Measurements from ENCODE around the gene GLB1L. TPM values are rescaled to one million over a fixed set of nuclear protein-coding genes. Genes with fewer than 3 reads are reported as not detected.

Gene GLB1L
- total and polyA plus RNA-seq, 2 experiments from 2014 or later = 6.6 to 9.6 TPM

DNA sequence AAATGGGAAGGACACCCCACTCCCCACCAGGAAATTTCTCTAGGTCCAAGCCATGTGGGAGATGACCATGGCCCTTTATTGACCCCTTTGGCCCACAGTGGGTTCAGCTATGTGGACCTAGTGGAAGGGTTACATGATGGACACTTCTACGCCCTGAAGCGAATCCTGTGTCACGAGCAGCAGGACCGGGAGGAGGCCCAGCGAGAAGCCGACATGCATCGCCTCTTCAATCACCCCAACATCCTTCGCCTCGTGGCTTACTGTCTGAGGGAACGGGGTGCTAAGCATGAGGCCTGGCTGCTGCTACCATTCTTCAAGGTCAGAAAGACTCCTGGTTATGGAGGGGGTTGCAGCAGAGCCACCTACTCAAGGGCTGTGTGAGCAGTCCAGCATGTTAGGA lies 1.3 kb upstream of the GLB1L start:
- no peak for TF ChIP-seq EZH2phosphoT487 (IDR thresholded peaks at IDR 0.05; ENCODE audit: low read depth, severe bottlenecking, unreplicated experiment)
- TF ChIP-seq, protein P1, sequence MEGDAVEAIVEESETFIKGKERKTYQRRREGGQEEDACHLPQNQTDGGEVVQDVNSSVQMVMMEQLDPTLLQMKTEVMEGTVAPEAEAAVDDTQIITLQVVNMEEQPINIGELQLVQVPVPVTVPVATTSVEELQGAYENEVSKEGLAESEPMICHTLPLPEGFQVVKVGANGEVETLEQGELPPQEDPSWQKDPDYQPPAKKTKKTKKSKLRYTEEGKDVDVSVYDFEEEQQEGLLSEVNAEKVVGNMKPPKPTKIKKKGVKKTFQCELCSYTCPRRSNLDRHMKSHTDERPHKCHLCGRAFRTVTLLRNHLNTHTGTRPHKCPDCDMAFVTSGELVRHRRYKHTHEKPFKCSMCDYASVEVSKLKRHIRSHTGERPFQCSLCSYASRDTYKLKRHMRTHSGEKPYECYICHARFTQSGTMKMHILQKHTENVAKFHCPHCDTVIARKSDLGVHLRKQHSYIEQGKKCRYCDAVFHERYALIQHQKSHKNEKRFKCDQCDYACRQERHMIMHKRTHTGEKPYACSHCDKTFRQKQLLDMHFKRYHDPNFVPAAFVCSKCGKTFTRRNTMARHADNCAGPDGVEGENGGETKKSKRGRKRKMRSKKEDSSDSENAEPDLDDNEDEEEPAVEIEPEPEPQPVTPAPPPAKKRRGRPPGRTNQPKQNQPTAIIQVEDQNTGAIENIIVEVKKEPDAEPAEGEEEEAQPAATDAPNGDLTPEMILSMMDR (IDR thresholded peaks at IDR 0.05; ENCODE audit: poor library complexity) = no peak
- TF ChIP-seq EZH2 (IDR thresholded peaks at IDR 0.05; ENCODE audit: borderline replicate concordance) = no peak
- peak overlapping the region; percentile 89 for H3K4me2 ChIP-seq
- H3K36me3 ChIP-seq (replicated peaks; ENCODE audit: insufficient read depth, low read depth) = no peaks in the 10 kb centered on the region
- no peaks in the 10 kb centered on the region for H3K27me3 ChIP-seq
- peaks cover 22% of the 10 kb centered on the region for H3K79me2 ChIP-seq
- H3K4me1 ChIP-seq (ENCODE audit: insufficient read depth) = peaks cover 39% of the 10 kb centered on the region
- no peaks in the 10 kb centered on the region for H4K20me1 ChIP-seq (ENCODE audit: insufficient read depth, poor library complexity, severe bottlenecking)
- no peak overlapping the region for H3K4me3 ChIP-seq
- 99% methylated on average over 10 of the region's 10 CpGs for WGBS (ENCODE audit: low lambda C conversion rate, missing lambda C conversion rate)
- H3K27ac ChIP-seq = peak overlapping the region; percentile 35
- no peaks in the 10 kb centered on the region for H3K9me3 ChIP-seq (ENCODE audit: low read depth)
- no peak for DNase-seq (ENCODE audit: low spot score)
- no peak overlapping the region for H2AFZ ChIP-seq
- H3K9me2 ChIP-seq (replicated peaks; ENCODE audit: insufficient read depth) = no peaks in the 10 kb centered on the region

DNA sequence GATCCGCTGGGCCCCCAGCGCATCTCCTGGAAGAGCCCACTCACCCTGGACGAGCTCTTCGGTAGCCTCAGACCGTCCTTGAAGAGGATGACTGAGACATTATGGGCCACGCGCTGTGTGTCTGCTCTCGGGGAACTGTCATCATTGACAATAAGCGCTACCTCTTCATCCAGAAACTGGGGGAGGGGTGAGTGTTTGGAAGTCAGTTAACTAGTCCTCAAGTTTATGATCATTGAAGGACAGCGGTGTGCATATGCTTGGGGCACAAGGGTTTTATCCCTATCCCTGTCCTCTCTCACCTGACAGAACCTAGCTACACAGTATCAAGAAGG lies 621 bp upstream of the GLB1L start:
- H3K9me3 ChIP-seq (ENCODE audit: low read depth) = no peaks in the 10 kb centered on the region
- H3K4me2 ChIP-seq = peak overlapping the region; percentile 89
- TF ChIP-seq EZH2 (IDR thresholded peaks at IDR 0.05; ENCODE audit: borderline replicate concordance) (no peak), EZH2phosphoT487 (IDR thresholded peaks at IDR 0.05; ENCODE audit: low read depth, severe bottlenecking, unreplicated experiment) (no peak)
- TF ChIP-seq, protein P1 (IDR thresholded peaks at IDR 0.05; ENCODE audit: poor library complexity) = no peak
- H3K36me3 ChIP-seq (replicated peaks; ENCODE audit: insufficient read depth, low read depth) = no peaks in the 10 kb centered on the region
- H3K9me2 ChIP-seq (replicated peaks; ENCODE audit: insufficient read depth) = no peaks in the 10 kb centered on the region
- 34% methylated on average over 10 of the region's 10 CpGs for WGBS (ENCODE audit: low lambda C conversion rate, missing lambda C conversion rate)
- peak overlapping the region; percentile 48 for H3K4me3 ChIP-seq
- no peaks in the 10 kb centered on the region for H4K20me1 ChIP-seq (ENCODE audit: insufficient read depth, poor library complexity, severe bottlenecking)
- peak; percentile 34 for DNase-seq (ENCODE audit: low spot score)
- H3K27ac ChIP-seq = peak overlapping the region; percentile 93
- peak overlapping the region; percentile 57 for H2AFZ ChIP-seq
- H3K27me3 ChIP-seq = no peaks in the 10 kb centered on the region
- peaks cover 39% of the 10 kb centered on the region for H3K4me1 ChIP-seq (ENCODE audit: insufficient read depth)
- peaks cover 22% of the 10 kb centered on the region for H3K79me2 ChIP-seq

DNA sequence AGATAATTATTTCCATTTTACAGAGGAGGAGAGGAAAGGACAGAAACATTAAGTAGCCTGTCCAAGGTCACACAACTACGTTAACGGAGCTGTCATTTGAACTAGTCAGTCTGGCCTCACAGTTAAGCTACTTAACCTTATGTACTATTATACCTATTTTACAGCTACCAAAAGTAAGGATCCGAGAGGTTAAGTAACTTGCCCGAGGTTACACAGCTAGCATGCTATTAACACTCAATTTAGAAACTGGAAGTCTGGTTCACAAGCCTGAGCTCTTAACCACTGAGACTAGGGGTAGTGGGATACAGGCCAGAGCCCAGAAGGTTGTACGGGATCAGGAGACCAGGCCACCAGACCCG lies 476 bp downstream of the GLB1L start:
- Histone ChIP-seq H4K20me1 (ENCODE audit: insufficient read depth, poor library complexity, severe bottlenecking) (no peaks in the 10 kb centered on the region), H3K4me2 (peak overlapping the region; percentile 89), H3K4me3 (peak overlapping the region; percentile 48), H3K4me1 (ENCODE audit: insufficient read depth) (peaks cover 30% of the 10 kb centered on the region), H3K36me3 (replicated peaks; ENCODE audit: insufficient read depth, low read depth) (no peaks in the 10 kb centered on the region), H2AFZ (peak overlapping the region; percentile 86), H3K9me2 (replicated peaks; ENCODE audit: insufficient read depth) (no peaks in the 10 kb centered on the region), H3K27me3 (no peaks in the 10 kb centered on the region), H3K27ac (peak overlapping the region; percentile 93), H3K9me3 (ENCODE audit: low read depth) (no peaks in the 10 kb centered on the region), H3K79me2 (peaks cover 22% of the 10 kb centered on the region)
- TF ChIP-seq, protein P1 (IDR thresholded peaks at IDR 0.05; ENCODE audit: poor library complexity) = no peak
- TF ChIP-seq EZH2 (IDR thresholded peaks at IDR 0.05; ENCODE audit: borderline replicate concordance) (no peak), EZH2phosphoT487 (IDR thresholded peaks at IDR 0.05; ENCODE audit: low read depth, severe bottlenecking, unreplicated experiment) (no peak)
- DNase-seq (ENCODE audit: low spot score) = no peak
- 51% methylated on average over 6 of the region's 6 CpGs for WGBS (ENCODE audit: low lambda C conversion rate, missing lambda C conversion rate)

DNA sequence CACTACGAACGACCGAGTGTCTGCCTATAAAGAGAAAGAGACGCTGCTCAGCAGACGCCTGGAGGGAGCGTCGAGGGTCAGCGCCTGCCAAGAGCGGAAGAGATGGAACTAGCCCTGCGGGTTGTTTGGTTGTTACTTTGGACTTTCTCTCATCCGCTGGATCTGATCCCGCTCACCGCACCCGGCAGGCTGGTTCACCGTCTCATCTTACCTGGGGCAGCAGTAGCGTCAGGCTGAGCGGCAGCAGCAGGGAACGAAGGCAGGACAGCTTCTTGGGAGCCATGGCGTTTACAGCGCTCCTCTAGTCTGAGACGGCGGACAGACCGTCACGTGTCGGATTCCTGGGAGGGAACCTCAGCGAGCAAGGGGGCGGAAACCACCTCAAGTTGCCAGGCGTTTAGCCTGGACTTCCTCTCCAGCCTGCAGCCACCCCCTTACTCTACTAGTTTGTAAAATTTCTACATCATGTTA lies 1.9 kb downstream of the GLB1L start:
- Histone ChIP-seq H3K4me3 (no peak overlapping the region), H4K20me1 (ENCODE audit: insufficient read depth, poor library complexity, severe bottlenecking) (no peaks in the 10 kb centered on the region), H3K27ac (no peak overlapping the region), H3K27me3 (no peaks in the 10 kb centered on the region), H3K4me2 (no peak overlapping the region), H3K36me3 (replicated peaks; ENCODE audit: insufficient read depth, low read depth) (no peaks in the 10 kb centered on the region), H3K79me2 (peaks cover 22% of the 10 kb centered on the region), H3K9me3 (ENCODE audit: low read depth) (no peaks in the 10 kb centered on the region), H3K4me1 (ENCODE audit: insufficient read depth) (peaks cover 16% of the 10 kb centered on the region), H3K9me2 (replicated peaks; ENCODE audit: insufficient read depth) (no peaks in the 10 kb centered on the region), H2AFZ (no peak overlapping the region)
- 91% methylated on average over 28 of the region's 28 CpGs for WGBS (ENCODE audit: low lambda C conversion rate, missing lambda C conversion rate)
- DNase-seq (ENCODE audit: low spot score) = no peak
- TF ChIP-seq EZH2phosphoT487 (IDR thresholded peaks at IDR 0.05; ENCODE audit: low read depth, severe bottlenecking, unreplicated experiment) = no peak
- no peak for TF ChIP-seq EZH2 (IDR thresholded peaks at IDR 0.05; ENCODE audit: borderline replicate concordance)
- TF ChIP-seq, protein P1 (IDR thresholded peaks at IDR 0.05; ENCODE audit: poor library complexity) = no peak

Measured in hepatocyte (in vitro differentiated cells).